Hindlimb muscle (tissue), 1 donor: Measurements from ENCODE around the gene CYP27A1. TPM values are rescaled to one million over a fixed set of nuclear protein-coding genes. Genes with fewer than 3 reads are reported as not detected.
"Not testable (repeated sequence)": the region's sequence is repeated elsewhere in the genome, so short reads cannot be mapped to it uniquely, and the experiment has no call there.

Experiments used
- DNase-seq: peaks from one replicate; pipeline ENCODE4 v3.0.0-alpha.2; 2013
- polyA plus RNA-seq: library from polyadenylated mRNA; unstranded; fragments of 120-200 nt; gene quantifications from one replicate; pipeline ENCODE4 v1.2.1, GENCODE V29; 2013; ENCODE audit not compliant: insufficient read length

Gene CYP27A1
- polyA plus RNA-seq, 1 donor, result 25.4 TPM

GRCh38 chr2:218832520-218832919, 50.6 kb downstream of the CYP27A1 start:
- DNase-seq, result peak; percentile 38

DNA sequence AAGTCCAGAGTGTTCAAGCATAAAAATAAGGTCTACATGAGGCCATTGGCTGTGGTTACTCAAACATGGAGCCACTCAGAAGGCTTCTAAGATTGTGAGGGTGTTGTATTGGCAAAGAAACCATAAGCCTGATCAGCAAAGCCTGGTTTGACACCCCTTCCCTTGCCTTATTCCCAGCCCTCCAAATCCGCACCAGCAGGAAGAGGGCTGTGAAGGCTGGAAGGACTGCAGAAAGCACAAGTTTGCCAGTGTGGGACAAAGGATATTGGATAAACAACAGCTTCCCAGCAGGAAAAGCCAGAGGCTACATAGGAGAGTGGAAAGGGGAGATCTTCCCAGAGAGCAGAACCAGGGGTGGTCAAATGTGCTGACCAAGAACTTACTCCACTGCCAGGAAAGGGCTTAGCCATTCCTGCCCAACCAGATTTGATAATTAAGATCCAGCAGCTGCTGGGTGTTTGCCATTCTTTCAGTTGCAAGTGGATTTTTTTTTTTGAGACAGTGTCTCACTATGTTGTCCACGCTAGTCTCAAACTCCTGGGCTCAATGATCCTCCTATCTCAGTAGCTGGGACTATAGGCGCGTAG, 51.2 kb downstream of the CYP27A1 start:
- DNase-seq, result no peak

DNA sequence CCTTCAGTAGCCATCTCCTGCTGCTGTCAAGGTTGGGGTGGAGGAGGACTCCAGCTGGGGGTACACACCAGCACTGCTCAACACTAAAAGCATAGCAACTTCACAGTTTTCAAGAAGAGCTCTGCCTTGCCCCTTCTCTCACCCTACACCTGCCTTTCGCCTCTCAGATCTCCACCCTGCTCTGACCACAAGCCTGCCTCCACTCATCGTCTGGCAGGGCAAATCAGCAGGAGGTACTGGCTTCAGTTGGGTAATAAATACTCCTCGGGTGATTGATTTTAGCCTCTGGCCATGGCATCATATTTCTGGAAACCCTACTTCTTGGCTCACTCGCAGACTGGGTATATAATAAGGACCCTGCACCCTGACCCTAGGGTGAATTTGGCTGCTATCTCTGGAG, 52.7 kb downstream of the CYP27A1 start:
- no peak for DNase-seq

DNA sequence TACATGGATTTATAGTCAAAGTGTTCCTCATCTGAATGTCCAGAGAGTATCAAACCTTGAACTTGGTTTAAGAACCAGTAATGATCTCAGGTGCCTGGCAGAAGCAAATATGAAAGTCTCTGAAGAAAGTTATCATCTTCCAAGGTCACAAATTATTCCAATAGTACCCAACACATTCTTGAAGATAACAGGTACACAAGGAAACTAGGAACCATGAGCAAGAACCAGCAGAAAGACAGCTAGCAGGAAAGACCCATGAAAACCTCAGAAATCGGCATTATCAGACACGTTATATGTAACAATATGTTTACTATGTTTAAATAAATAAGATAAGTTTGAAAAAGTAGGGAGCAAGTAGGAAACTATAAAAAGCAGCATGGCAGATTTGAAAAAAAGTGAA, 55.5 kb downstream of the CYP27A1 start:
- no peak for DNase-seq

DNA sequence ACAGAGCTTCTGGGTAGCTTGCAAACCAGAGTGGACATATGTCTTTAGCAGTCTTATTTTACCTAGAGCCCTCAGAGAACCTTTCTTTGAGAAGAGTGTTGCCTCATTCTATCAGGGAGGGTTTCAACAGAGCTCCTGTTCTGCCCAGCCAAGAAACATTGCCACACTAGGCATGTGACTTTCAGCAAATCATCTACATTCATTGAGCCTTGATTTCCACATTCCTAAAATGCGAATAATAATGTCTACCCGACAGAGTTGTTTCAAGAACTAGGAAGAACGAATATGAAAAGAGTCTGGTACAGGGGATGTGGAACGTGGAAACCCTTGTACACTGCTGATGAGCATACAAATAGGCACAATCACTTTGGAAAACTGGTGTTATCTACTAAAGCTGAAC, 57.5 kb downstream of the CYP27A1 start:
- no peak for DNase-seq

- no peak for DNase-seq
Measured at GRCh38 chr2:218839888-218840287, 57.9 kb downstream of the CYP27A1 start.

- DNase-seq, result not testable (repeated sequence)
Measured at GRCh38 chr2:218844334-218844733, 62.4 kb downstream of the CYP27A1 start.

DNA sequence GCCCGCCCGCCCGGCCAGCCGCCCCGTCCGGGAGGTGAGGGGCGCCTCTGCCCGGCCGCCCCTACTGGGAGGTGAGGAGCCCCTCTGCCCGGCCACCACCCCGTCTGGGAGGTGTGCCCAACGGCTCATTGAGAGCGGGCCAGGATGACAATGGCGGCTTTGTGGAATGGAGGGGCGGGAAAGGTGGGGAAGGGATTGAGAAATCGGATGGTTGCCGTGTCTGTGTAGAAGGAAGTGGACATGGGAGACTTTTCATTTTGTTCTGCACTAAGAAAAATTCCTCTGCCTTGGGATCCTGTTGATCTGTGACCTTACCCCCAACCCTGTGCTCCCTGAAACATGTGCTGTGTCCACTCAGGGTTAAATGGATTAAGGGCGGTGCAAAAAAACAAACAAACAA, 65.0 kb downstream of the CYP27A1 start:
- DNase-seq, result not testable (repeated sequence)

DNA sequence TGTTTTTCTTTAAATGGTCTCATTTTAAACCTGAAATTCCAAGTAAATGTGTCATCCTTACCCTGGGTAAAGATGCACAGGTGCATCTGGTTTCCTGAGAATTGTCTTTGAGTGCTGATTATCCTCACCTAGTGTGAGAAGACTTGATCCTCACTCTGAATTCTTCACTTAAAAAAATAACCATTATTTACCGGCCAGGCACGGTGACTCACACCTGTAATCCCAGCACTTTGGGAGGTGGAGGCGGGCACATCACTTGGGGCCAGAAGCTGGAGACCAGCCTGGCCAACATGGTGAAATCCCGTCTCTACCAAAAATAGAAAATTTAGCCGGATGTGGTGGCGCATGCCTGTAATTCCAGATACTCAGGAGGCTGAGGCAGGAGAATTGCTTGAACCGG, 67.8 kb downstream of the CYP27A1 start:
- no peak for DNase-seq

GRCh38 chr2:218850796-218851195, 68.8 kb downstream of the CYP27A1 start:
- no peak for DNase-seq

DNA sequence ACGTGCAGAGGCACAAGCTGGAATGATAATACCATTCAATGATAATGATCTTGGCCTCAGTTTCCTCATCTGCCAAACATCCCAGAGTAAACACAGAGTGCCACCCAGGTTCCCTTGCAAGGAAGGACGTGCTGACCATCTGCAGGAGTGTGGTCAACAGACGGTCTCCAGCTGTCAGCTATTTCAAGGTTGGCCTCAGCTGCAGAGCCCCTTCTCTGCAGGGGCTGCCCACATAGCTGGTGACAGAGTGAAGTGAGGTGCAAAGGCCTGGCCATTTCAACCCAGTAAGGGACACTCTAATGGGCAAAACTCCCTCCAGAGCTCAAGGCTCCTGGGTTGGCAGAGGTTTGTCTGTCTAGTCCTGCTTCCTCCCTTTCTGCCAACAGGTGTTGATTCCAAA, 69.3 kb downstream of the CYP27A1 start:
- DNase-seq, result no peak

DNA sequence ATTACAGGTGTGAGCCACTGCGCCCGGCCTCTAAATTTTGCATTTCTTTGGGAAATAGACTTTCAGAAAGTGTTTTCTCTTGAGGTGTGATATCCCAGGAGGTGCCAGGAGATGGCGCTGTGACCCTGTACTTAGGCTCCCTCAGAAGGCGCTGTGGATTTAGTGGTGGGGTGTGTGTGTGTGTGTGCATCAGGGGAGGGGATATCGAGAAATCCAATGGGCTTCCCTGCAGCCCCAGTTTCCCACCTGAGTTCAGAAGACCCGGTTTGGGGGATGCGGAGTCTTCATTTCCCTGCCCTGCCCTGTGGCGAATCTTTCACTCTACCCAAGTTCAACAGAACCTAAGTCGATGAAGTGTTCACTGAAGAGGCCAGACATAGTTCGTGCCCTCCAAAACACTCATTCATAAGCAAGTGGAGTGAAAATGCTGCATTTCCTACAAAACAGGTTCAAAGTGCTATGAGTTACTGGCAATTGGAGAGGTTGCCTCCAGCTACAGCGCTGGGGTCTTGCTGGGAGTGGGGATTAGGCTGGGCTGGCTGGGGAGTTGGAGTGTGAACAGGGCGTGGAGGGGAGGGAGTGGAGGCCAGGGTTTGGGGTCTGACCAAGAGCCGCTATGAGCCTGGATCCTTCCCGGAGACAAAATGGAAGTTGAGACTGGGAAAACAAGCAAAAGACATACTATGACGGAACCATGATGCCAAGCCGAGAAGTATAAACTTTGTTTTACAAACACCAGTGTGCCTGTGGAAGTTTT, 71.1 kb downstream of the CYP27A1 start:
- no peak for DNase-seq

DNA sequence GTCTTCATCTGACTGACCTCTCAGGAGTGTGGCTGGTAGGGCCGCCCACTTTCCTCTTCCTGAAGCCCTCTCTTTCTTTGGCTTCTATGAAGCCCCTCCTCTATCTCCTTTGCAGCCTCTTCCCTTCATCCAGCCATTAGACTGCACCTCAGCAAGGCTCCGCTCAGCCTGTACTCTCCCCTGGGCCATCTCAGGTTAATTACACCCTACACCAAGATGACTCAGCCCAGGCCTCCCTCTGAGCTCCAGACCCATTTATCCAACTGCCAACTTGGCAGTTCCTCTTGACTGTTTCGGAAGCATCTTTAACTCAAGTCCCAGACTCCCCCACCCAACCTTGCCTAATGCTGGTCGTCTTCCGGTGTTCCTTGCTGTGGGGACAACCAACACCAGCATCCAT, 71.8 kb downstream of the CYP27A1 start:
- DNase-seq, result no peak

GRCh38 chr2:218854860-218855259, 72.9 kb downstream of the CYP27A1 start:
- no peak for DNase-seq

- no peak for DNase-seq
Measured at GRCh38 chr2:218855305-218856166, 73.6 kb downstream of the CYP27A1 start.

DNA sequence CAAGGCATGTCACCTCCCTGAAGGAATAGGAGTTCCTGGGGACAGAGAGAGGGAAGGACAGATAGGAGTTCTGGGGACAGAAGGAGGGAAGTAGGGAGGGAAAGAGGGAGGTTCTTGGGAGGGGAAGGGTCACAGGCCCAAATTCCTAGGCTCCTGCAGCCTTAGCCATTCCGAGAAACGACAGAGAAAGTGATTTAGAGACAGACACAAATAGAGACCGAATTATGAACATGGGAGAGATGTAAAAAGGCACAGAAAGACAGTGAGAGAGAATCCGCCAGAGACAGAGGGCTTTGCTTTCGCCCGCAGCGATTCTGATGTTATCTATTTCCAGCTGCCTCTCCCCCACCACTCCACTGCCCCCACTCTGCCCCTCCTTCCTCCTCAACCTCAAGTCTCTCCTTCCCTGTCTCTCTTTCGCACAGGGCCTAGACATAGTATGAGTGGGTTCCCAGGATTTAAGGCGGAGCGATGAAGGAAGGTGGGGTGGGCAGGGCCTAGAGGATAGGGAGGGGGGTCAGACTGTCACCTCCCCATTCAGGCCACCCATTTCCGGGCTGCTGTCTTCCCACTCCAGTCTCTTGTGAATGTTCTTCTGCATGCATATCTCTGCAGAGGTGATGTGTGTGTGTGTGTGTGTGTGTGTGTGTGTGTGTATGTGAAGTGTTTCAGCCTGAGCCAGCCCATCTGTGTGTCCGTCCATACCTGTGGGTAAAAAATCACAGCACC, 74.4 kb downstream of the CYP27A1 start:
- DNase-seq, result no peak

GRCh38 chr2:218856896-218857243, 74.9 kb downstream of the CYP27A1 start:
- no peak for DNase-seq

GRCh38 chr2:218857371-218858137, 75.6 kb downstream of the CYP27A1 start:
- DNase-seq, result no peak

GRCh38 chr2:218858138-218858445, 76.1 kb downstream of the CYP27A1 start:
- no peak for DNase-seq

DNA sequence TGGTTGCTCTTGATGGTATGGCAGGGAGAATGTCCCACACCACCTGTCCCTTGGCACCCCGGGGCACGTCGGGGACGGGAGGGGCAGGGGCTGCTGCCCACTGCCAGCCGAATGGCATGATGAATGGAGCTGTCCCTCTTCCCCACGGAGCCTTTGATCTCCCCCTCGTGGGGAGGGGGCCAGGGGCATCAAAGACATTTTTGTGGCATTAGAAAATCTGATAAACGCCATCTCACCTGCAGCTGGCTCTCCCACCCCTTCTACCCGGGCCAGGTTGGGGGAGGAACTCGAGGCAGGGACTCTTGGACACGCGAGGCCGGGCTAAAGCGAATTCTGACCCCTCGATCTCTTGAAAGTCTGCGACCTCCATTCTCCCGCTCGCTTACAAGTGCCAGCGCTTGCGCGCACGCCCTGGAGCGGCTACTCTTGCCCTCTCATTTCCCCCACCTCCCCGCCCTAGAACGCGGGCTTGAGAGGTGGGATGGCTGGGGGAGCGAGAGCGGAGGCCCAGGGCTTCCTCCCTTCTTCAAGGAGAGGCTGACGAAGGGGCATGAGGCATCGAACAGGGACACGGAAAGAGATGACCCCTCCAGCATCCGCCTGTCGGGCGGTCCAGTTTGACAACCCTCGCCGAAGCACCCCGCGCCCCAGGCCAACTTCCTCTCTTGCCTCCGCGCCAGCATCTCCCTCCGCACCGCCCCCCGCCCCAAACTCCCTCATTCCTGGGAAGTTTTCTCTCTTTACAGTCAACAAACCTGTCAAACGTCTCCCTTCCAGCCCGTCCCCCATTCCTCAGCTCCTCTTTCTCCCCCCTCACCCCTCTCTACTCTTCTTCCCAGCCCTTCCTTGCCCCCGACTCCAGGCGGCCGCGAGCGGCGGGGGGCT, 77.0 kb downstream of the CYP27A1 start:
- no peak for DNase-seq

GRCh38 chr2:218859556-218859987, 77.6 kb downstream of the CYP27A1 start, which contains the start of gene WNT6:
WNT6 (plus strand) TSS chr2:218859805; CDS start chr2:218860038, 233 bp downstream.
- no peak for DNase-seq
